NCI-H446 treated with DMSO at 0.1 percent for 48 hours (cell line): ENCODE data around the gene ROPN1L.

Experiments
- DNase-seq: peaks from one replicate; lab custom pipeline; 2025; lab: John Stamatoyannopoulos, UW

Gene ROPN1L

DNA sequence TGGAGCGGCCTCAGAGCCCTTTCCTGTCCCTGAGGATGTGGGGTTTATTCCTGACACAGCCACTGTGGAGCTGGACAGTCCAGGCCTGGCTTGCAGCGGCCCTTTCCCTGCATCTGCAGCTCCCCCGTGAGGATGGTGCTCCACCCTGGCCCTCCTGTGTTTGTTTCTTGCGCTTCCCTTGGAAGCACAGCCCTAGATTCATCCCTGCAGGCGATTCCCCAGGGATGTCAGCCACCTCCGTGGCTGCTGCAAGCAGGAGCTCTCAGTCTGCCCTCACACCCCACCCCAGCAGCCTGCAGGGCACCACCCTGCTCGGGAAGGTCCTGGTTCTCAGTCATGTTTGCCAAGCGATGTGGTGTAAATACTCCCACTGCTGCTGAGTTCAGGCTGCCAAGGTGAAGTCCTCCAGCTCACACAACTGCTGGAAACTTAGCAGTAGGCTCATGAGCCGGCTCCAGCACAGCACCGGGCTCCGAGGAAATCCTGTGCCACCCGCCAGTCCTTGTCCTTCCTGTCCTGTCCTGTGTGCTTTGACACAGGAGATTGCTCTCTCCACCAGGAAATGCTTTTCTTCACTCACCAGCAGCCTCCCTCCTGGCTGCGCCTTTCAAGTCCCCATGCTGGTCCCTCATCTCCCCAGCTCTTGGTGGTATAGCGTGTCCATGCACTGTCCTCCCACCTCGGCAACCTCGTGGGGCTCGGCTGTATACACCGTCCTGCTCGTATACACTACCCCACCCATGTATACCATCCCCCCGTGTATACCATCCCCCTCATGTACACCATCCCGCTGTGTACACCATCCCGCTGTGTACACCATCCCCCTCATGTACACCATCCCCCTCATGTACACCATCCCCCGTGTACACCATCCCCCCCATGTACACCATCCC is 16.2 kb downstream of the ROPN1L start:
- DNase-seq = peak; percentile 62

DNA sequence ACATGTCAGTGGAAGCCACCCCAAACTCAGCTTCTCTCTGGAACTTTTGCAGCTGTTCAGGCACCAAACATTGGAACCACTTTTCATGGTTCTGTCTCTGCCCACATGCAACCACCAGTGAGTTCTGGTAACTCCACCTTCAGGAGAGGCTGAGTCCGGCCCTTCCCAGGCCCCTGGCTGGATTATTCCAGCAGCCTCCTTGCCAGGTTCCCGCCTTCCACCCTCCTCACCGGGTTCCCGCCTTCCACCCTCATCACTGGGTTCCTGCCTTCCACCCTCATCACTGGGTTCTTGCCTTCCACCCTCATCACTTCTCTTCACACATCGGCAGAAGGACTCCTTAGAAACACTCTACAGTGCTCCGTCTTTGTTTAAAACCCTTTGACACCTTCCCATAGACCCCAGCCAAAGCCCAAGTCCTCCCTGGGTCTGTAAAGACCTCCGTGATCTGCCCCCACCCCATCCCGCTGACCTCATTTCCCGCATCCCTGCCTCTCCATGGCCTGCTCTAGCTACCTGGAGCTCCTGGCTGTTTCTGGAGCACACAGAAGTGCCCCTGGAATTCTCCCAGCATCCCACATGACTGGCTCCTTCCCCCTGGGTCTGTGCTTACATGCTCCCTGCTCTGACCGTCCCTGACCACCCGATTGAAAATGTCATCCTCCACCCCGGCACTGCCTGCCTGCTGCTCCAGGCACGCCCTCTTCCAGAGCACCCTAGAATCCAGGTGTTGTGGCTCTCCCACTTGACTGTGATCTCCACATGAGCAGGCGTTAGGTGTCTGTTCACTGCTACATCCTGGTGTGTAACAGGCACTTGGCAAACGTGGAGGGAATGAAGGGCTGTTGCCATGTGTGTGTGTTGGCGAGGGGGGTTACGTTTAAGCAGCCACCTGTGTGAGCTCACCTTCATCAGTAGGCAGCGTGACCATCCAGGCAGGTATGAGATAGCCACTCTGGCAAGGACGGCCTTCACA is 17.7 kb downstream of the ROPN1L start:
- DNase-seq = no peak

GRCh38 chr5:10460252-10460906 is 18.7 kb downstream of the ROPN1L start:
- peak; percentile 80 for DNase-seq

DNA sequence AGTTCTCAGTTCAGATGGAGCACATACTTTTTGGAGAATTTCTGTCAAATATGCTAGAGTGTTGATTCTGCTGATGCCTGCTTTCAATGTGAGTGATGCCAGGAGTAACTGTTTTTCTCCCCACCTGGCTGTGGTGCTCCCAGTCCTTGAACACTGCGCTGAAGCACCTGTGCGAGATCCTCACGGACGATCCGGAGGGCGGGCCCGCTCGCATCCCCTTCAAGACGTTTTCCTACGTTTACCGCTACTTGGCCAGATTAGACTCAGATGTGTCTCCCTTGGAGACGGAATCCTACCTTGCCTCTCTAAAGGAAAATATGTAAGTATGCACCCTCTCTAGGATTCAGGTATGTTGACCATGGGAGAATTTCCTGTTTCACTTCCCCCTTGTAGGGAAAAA is 19.4 kb downstream of the ROPN1L start:
- DNase-seq = no peak

DNA sequence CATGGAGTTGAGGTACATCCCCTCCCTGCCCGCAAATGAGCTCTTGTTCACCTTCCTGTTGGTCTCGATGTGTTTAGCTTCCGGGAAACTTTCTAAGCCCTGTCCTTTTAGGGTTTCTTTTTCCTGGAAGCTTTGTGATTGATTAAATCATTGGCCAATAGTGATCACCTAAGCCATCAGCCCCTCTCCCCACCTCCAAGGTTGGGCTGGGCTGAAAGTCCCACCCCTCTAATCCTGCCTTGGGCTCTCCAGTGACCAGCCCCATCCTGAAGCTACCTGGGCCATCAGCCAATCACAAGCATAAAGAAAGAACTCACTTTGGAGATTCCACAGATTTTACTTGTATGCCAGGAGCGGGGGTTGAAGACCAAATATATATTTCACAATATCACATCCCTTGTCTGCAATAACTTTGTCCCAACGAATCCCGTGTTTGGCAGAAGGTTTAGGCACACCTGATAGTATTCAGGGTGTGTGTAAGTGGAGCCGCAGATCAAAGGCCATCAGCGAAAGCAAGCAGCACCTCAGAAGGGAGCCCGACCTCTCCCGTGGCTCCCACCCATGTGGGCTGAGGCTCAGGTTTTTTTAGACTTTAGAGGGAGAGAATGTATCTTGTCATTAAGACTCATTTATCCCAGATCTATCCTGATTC is 20.4 kb downstream of the ROPN1L start:
- no peak for DNase-seq

DNA sequence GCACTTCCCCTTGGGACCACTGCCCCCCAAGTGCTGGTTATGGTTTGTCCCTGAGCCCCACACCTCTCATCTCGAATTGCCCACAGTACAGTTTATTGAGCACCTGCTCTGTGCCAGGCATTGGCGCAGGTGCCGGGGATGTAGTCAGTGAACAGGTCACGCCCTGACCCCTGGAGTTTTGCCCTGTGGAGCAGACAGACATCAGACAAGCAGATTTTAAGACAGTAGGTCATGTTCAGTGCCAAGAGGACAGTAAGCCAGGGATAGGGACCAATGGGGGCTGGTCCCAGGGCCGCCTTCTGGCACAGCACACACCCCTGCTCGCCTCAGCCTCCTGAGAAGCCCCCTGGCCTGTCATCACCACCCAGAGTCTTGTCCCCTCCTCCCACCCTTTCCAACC is 21.9 kb downstream of the ROPN1L start:
- DNase-seq = no peak

- no peak for DNase-seq
Observed at GRCh38 chr5:10464173-10464572, 22.5 kb downstream of the ROPN1L start.

GRCh38 chr5:10465726-10466125 is 24.0 kb downstream of the ROPN1L start:
- no peak for DNase-seq

DNA sequence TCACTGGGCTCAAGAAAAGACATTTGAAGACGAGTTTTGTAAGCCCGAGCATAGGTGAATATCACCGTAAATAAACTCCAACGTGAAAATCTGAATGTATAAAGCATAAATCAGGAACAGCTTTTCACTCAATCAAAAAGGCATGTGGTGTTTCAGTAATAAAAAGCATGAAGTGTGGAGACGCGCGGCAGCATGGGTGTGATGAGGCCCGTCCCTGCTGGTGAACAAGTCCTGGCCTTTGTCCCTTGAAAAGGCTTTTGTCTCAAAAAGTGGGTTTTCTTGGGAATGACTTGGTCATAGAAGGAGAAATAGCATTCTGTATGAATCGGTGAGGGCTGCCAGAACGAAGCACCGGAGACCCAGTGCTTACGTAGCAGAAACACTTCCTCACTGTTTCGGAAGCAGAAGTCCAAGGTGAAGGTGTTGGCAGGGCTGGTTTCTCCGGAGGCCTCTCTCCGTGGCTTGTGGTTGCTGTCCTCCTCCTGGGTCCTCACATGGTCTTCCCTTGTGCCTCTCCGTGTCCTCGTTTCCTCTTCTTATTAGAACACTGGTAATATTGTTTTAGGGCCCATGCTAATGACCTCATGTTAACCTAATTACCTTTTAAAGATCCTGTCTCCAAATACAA is 24.9 kb downstream of the ROPN1L start:
- no peak for DNase-seq

GRCh38 chr5:10467281-10468198 is 25.9 kb downstream of the ROPN1L start:
- DNase-seq = no peak

DNA sequence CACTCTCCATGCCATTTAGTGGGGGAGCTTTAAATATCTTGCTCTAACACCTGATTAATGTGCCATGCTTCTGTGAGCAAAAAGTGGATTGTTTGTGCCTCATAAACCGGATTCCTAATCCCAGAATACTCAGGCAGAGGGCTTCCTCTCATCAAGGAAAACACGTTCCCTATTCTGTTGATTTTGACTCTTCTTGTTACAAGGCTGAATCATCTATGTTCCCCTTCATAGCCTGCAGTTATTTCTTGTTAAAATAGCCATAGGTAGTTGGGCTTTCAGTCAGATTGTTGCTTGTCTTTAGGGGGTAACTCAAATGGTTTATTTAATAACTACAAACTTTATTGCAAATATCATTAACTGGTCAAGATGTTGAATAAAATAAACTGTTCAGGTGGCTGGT is 26.6 kb downstream of the ROPN1L start:
- no peak for DNase-seq

GRCh38 chr5:10469253-10470050 is 27.8 kb downstream of the ROPN1L start:
- no peak for DNase-seq

DNA sequence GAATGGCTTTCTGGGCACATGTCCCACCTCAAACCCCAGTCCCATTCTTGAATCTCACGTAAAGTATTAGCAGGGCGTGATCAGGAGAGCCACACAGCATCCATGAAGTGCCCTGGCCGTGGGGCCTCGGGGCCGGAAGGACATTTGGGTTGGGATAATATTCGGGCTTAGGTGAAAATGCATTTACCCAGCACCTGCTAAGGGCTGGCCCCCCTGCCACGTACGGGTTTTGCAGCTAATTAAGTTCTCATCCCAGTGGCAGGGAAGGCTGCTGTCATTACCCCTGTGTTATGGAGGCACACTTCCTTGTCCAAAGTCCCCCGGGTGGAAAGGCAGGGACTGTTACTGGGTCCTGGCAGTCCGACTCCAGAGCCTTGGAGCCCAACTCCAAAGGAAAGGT is 29.0 kb downstream of the ROPN1L start:
- DNase-seq = no peak

DNA sequence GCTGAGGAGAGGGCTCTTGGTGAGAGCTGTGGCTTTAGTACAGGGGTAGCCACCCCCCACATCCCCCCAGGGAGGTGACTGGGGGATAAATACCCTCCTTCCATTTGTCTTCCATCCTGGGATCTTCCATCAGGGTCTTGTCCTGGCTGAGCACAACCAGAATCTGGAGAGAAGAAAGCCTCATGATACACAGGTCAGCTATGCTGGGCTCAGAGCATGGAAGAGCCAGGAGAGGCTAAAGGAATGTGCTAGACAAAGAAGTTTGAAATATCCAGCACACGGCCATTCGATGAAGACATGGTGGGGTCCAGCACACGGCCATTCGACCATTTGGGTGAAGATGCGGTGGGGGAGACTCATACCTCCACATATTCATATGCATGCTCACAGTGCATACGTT is 30.0 kb downstream of the ROPN1L start:
- DNase-seq = no peak

GRCh38 chr5:10474521-10475075 is 32.9 kb downstream of the ROPN1L start:
- peak; percentile 26 for DNase-seq

DNA sequence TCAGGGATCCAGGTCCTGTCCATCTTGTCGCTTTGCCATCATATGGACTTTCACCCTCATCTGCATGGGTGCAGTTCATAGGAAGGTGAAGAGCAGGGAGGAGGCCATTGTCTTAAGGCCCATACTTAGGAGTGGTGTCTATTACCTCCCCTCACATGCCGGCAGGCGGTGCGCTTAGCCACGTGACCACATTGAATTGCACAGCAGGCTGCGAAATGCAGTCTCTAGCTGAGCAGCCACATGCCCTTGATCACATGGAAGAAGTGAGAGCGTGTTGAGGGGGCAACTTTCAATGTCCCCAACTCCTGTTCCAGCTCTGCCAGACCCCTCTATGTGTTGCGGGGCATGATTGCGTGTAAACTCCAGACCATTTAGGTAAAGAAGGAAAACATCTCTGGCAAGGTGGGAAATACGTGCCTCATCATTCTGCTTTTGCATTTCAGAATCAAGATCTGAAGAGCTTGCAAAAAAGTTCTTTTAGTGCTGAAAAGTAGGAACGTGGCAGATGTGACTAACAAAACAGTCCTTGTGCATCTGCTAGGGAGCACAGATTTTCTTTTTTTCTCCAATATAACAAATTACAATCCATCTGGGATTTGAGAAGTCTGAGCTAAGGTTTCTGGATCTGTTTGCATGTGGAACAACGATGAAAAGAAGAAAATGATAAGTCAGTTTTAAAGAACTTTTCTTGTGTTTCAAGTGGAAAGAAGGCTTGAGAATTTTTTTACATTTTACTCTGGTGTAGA is 34.4 kb downstream of the ROPN1L start:
- no peak for DNase-seq

- DNase-seq = no peak
Observed at GRCh38 chr5:10476878-10477277, 35.2 kb downstream of the ROPN1L start.

GRCh38 chr5:10477943-10478342 is 36.3 kb downstream of the ROPN1L start:
- no peak for DNase-seq
